Left ventricle myocardium inferior (tissue), 1 donor: ENCODE results near the gene OR9Q1. TPM values are rescaled to one million over a fixed set of nuclear protein-coding genes. Genes with fewer than 3 reads are reported as not detected.

Experiments
- DNase-seq: peaks from one replicate; pipeline ENCODE4 v3.0.0-alpha.2; 2020
- H3K27ac ChIP-seq: fragments of 200-600 bp; replicated peaks from 2 replicates; pipeline ENCODE4 v1.8.0; 2021
- H3K27me3 ChIP-seq: fragments of 200-600 bp; 2 replicates; pipeline ENCODE4 v1.8.0; 2021; ENCODE audit warnings: low read depth
- H3K36me3 ChIP-seq: fragments of 200-600 bp; 2 replicates; pipeline ENCODE4 v1.8.0; 2021
- H3K4me1 ChIP-seq: fragments of 200-600 bp; 2 replicates; pipeline ENCODE4 v1.8.0; 2021
- H3K4me3 ChIP-seq: fragments of 200-600 bp; 2 replicates; pipeline ENCODE4 v1.8.0; 2021; ENCODE audit warnings: mild to moderate bottlenecking, moderate library complexity
- H3K9me3 ChIP-seq: fragments of 200-600 bp; replicated peaks from 2 replicates; pipeline ENCODE4 v1.8.0; 2021
- intact Hi-C: fragments of 100-400 bp; cut with micrococcal nuclease; formaldehyde crosslinking; loops from one replicate; pipeline ENCODE4 v1.11.0; 2022
- total RNA-seq: library from RNA; stranded (reverse); fragmentation: NEBNext Ultra II Directional; extraction: Animal tissue kit (Norgen Biotek cat#: 25700); gene quantifications from one replicate; pipeline ENCODE4 v1.2.1, GENCODE V29; 2021
- TF ChIP-seq, protein P1 (sequence below): fragments of 200-600 bp; IDR thresholded peaks from 2 replicates; pipeline ENCODE4 v1.8.0; 2021; ENCODE audit warnings: antibody characterized with exemption, mild to moderate bottlenecking, borderline replicate concordance
- donor health status: DM: no; HTN: yes; CAD: no; lungs with severe emphysema.

The OR9Q1 gene
- total RNA-seq, 1 donor from 2014 or later = not detected

DNA sequence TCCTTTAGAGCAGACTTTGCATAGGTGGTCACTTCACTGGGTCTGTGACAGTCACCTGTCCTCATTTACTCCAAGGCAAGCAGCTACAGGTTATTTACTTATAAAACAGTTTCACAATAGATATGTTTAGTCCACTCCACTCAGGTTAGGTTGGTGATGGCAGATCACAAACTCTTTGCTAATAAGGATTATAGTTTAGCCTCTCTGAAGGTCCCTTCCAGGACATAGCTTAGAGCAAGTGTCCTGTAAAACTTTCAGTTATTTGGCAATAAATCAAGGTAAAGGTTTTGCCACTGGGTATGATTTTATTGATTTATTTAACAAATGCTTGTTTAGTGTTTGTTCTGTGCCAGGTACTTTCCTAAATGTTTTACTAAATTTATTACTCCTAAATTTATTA is 15.9 kb downstream of the OR9Q1 start:
- H3K4me1 ChIP-seq = no peaks in the 10 kb centered on the region
- no peak for DNase-seq
- TF ChIP-seq, protein P1, sequence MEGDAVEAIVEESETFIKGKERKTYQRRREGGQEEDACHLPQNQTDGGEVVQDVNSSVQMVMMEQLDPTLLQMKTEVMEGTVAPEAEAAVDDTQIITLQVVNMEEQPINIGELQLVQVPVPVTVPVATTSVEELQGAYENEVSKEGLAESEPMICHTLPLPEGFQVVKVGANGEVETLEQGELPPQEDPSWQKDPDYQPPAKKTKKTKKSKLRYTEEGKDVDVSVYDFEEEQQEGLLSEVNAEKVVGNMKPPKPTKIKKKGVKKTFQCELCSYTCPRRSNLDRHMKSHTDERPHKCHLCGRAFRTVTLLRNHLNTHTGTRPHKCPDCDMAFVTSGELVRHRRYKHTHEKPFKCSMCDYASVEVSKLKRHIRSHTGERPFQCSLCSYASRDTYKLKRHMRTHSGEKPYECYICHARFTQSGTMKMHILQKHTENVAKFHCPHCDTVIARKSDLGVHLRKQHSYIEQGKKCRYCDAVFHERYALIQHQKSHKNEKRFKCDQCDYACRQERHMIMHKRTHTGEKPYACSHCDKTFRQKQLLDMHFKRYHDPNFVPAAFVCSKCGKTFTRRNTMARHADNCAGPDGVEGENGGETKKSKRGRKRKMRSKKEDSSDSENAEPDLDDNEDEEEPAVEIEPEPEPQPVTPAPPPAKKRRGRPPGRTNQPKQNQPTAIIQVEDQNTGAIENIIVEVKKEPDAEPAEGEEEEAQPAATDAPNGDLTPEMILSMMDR = no peak
- H3K9me3 ChIP-seq = peaks cover 15% of the 10 kb centered on the region
- no peak overlapping the region for H3K27ac ChIP-seq
- H3K36me3 ChIP-seq = no peaks in the 10 kb centered on the region
- no peak overlapping the region for H3K4me3 ChIP-seq
- intact Hi-C loops = no loop called here
- H3K27me3 ChIP-seq = no peaks in the 10 kb centered on the region

DNA sequence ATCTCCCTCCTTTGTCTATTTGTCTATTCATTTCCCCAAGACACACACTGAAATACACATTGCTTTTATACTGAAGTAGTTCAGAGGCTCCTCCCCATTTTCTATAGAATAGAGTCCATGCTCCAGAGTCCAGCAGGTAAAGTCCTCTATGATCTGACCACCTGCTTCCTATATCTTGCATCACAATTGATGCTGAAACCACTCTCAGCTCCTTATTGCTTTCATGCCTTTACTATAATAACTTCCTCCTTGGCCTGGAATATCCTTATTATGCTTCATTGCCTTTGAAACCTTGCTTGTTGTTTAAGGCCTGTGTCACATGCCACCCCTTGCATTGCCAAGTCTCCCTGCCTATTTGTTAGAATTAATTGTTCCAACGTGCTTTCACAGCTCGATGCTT is 19.7 kb downstream of the OR9Q1 start:
- H3K4me1 ChIP-seq = no peaks in the 10 kb centered on the region
- DNase-seq = no peak
- TF ChIP-seq, protein P1 = no peak
- no peaks in the 10 kb centered on the region for H3K36me3 ChIP-seq
- intact Hi-C loops = no loop called here
- no peak overlapping the region for H3K4me3 ChIP-seq
- H3K27ac ChIP-seq = no peak overlapping the region
- H3K27me3 ChIP-seq = no peaks in the 10 kb centered on the region
- no peaks in the 10 kb centered on the region for H3K9me3 ChIP-seq

GRCh38 chr11:58046231-58046630 is 22.6 kb downstream of the OR9Q1 start:
- no peaks in the 10 kb centered on the region for H3K36me3 ChIP-seq
- DNase-seq = no peak
- no peaks in the 10 kb centered on the region for H3K9me3 ChIP-seq
- no peak overlapping the region for H3K4me3 ChIP-seq
- intact Hi-C loops = no loop called here
- no peak overlapping the region for H3K27ac ChIP-seq
- TF ChIP-seq, protein P1 = no peak
- H3K4me1 ChIP-seq = no peaks in the 10 kb centered on the region
- no peaks in the 10 kb centered on the region for H3K27me3 ChIP-seq

GRCh38 chr11:58047818-58048217 is 24.1 kb downstream of the OR9Q1 start:
- intact Hi-C loops = no loop called here
- TF ChIP-seq, protein P1 = no peak
- Histone ChIP-seq H3K36me3 (no peaks in the 10 kb centered on the region), H3K4me1 (no peaks in the 10 kb centered on the region), H3K27ac (no peak overlapping the region), H3K27me3 (no peaks in the 10 kb centered on the region), H3K9me3 (no peaks in the 10 kb centered on the region), H3K4me3 (no peak overlapping the region)
- no peak for DNase-seq

GRCh38 chr11:58055806-58056401 is 32.2 kb downstream of the OR9Q1 start:
- no peaks in the 10 kb centered on the region for H3K27me3 ChIP-seq
- no peak overlapping the region for H3K27ac ChIP-seq
- H3K4me3 ChIP-seq = no peak overlapping the region
- no peaks in the 10 kb centered on the region for H3K9me3 ChIP-seq
- H3K4me1 ChIP-seq = peaks cover 25% of the 10 kb centered on the region
- DNase-seq = no peak
- TF ChIP-seq, protein P1 = no peak
- intact Hi-C loops = no loop called here
- H3K36me3 ChIP-seq = no peaks in the 10 kb centered on the region
